Measurements from ENCODE around the gene UVRAG. TPM values are rescaled to one million over a fixed set of nuclear protein-coding genes. Genes with fewer than 3 reads are reported as not detected.
A peak's percentile ranks its signal among the peaks of the same experiment; 100 is the strongest.

UVRAG gene
- total and polyA plus RNA-seq, 2 donors from 2014 or later, result 7.2 to 27.9 TPM

DNA sequence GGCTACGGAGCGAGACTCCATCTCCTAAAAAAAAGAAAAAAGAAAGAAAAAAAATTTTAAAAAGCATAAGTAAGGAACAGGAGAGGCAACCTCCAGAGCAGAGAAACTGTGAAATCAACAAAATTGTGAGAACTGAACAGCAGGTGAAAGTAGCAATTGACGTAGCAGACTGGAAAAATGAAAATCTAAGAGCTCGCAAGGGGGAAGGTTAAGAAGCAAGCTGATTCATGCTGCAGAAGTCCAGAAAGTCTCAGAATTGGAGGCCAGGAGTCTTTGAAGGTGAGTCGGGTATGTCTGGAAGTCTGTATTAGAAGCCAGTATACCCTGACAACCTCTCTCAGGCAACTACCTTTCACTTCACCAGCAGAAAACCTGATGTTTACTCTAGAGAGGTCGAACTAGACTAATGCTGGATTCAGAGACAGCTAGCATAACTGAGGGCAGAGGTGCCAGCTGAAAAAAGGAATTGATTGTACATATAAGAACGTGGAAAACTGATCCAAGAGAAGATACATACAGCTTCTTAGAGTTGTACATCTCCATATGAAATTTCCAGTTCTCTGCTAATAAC is 229.8 kb downstream of the UVRAG start:
- Histone ChIP-seq H3K36me3 (ENCODE audit: control insufficient read depth in 2 of 3, insufficient read depth in 3 of 3, low read length in 3 of 3) (no peaks in the 10 kb centered on the region), H3K4me1 (ENCODE audit: control insufficient read depth in 2 of 3, insufficient read depth in 2 of 3, low read depth in 1 of 3, low read length in 3 of 3) (peaks cover 0 to 3% (median 0%) of the 10 kb centered on the region in 3 donors), H3K27ac (ENCODE audit: low read depth in 2 of 2, low read length in 2 of 2) (no peak overlapping the region), H3K27me3 (ENCODE audit: control insufficient read depth, insufficient read depth, low read length) (no peaks in the 10 kb centered on the region), H3K9ac (ENCODE audit: low read length in 3 of 3) (no peak overlapping the region), H3K9me3 (ENCODE audit: control insufficient read depth in 2 of 3, insufficient read depth in 1 of 3, low read length in 3 of 3) (no peaks in the 10 kb centered on the region), H3K4me3 (ENCODE audit: low read length in 3 of 3) (no peak overlapping the region)
- intact Hi-C loops (cut with DNase I), result no loop called here
- no peak for FAIRE-seq
- TF ChIP-seq, protein P1, sequence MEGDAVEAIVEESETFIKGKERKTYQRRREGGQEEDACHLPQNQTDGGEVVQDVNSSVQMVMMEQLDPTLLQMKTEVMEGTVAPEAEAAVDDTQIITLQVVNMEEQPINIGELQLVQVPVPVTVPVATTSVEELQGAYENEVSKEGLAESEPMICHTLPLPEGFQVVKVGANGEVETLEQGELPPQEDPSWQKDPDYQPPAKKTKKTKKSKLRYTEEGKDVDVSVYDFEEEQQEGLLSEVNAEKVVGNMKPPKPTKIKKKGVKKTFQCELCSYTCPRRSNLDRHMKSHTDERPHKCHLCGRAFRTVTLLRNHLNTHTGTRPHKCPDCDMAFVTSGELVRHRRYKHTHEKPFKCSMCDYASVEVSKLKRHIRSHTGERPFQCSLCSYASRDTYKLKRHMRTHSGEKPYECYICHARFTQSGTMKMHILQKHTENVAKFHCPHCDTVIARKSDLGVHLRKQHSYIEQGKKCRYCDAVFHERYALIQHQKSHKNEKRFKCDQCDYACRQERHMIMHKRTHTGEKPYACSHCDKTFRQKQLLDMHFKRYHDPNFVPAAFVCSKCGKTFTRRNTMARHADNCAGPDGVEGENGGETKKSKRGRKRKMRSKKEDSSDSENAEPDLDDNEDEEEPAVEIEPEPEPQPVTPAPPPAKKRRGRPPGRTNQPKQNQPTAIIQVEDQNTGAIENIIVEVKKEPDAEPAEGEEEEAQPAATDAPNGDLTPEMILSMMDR (IDR thresholded peaks at IDR 0.05; ENCODE audit: borderline replicate concordance, extremely low read depth, insufficient read depth), result no peak
- no peak for DNase-seq

DNA sequence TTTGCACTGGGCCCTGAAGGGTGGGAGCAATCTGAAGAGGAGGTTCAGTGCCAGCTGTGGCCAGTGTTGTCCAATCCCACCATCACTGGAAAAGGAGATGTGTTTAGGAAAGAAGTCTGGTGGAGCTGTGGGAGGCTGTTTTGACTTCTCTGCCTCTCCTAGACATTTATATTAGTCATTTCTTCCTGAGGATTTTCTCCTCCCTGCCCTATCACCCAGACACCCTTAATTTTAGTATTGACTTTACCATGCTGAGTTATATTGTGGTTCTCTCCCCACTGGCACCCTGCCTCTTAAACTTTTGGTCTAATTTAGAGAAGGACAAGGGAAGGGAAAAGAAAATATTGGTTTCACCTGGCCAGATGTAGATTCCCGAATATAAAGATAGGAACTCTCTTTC is 232.2 kb downstream of the UVRAG start:
- no peak for FAIRE-seq
- intact Hi-C loops (cut with DNase I), result no loop called here
- Histone ChIP-seq H3K4me3 (ENCODE audit: low read length in 3 of 3) (no peak overlapping the region), H3K9ac (ENCODE audit: low read length in 3 of 3) (no peak overlapping the region), H3K27ac (ENCODE audit: low read depth in 2 of 2, low read length in 2 of 2) (no peak overlapping the region), H3K36me3 (ENCODE audit: control insufficient read depth in 2 of 3, insufficient read depth in 3 of 3, low read length in 3 of 3) (no peaks in the 10 kb centered on the region), H3K9me3 (ENCODE audit: control insufficient read depth in 2 of 3, insufficient read depth in 1 of 3, low read length in 3 of 3) (no peaks in the 10 kb centered on the region), H3K27me3 (ENCODE audit: control insufficient read depth, insufficient read depth, low read length) (no peaks in the 10 kb centered on the region), H3K4me1 (ENCODE audit: control insufficient read depth in 2 of 3, insufficient read depth in 2 of 3, low read depth in 1 of 3, low read length in 3 of 3) (peaks cover 0 to 3% (median 0%) of the 10 kb centered on the region in 3 donors)
- TF ChIP-seq, protein P1 (IDR thresholded peaks at IDR 0.05; ENCODE audit: borderline replicate concordance, extremely low read depth, insufficient read depth), result no peak
- no peak for DNase-seq

DNA sequence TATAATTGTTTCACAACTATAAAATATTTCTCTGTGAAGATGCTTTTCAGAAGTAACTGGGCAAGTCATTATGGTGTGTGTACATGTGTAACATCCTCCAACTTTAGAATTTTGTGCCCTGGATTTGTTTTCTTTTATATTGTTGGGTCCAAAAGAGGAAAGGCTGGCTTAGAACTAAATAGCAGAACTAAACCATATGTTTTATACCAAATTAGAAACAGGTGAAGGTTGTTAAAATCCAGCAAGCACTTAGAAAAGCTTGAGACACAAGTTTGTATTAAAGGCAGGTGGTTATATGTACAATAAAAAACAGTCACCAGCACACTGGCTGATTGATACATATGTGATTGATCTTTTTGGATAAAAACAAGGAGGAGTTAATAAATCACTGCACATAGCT is 232.8 kb downstream of the UVRAG start:
- H3K9ac ChIP-seq (ENCODE audit: low read length in 3 of 3), result no peak overlapping the region
- DNase-seq, result no peak
- intact Hi-C loops (cut with DNase I), result no loop called here
- H3K36me3 ChIP-seq (ENCODE audit: control insufficient read depth in 2 of 3, insufficient read depth in 3 of 3, low read length in 3 of 3), result no peaks in the 10 kb centered on the region
- no peak overlapping the region for H3K27ac ChIP-seq (ENCODE audit: low read depth in 2 of 2, low read length in 2 of 2)
- H3K4me3 ChIP-seq (ENCODE audit: low read length in 3 of 3), result no peak overlapping the region
- FAIRE-seq, result no peak
- no peaks in the 10 kb centered on the region for H3K27me3 ChIP-seq (ENCODE audit: control insufficient read depth, insufficient read depth, low read length)
- no peaks in the 10 kb centered on the region for H3K9me3 ChIP-seq (ENCODE audit: control insufficient read depth in 2 of 3, insufficient read depth in 1 of 3, low read length in 3 of 3)
- H3K4me1 ChIP-seq (ENCODE audit: control insufficient read depth in 2 of 3, insufficient read depth in 2 of 3, low read depth in 1 of 3, low read length in 3 of 3), result peaks cover 0 to 3% (median 0%) of the 10 kb centered on the region in 3 donors
- TF ChIP-seq, protein P1 (IDR thresholded peaks at IDR 0.05; ENCODE audit: borderline replicate concordance, extremely low read depth, insufficient read depth), result no peak

DNA sequence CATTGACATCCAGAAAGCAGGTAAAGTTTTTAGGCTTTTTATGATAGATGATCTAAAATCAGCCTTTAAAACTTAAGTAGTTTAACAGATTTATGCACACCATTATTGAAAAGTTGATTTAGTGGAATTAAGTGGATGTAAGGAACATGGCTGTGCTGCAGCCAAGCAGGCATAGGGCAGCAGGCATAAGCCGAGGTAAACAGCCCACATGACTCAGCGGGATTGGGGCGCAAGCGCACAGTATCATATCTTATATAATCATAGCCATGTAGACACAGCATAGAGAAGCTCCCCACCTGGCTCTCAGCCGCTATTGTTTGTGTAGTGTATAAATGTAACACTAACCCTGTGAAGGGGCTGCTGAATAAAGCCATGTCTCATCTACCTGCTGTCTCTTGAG is 233.8 kb downstream of the UVRAG start:
- Histone ChIP-seq H3K4me3 (ENCODE audit: low read length in 3 of 3) (no peak overlapping the region), H3K27me3 (ENCODE audit: control insufficient read depth, insufficient read depth, low read length) (no peaks in the 10 kb centered on the region), H3K4me1 (ENCODE audit: control insufficient read depth in 2 of 3, insufficient read depth in 2 of 3, low read depth in 1 of 3, low read length in 3 of 3) (peaks cover 0 to 3% (median 0%) of the 10 kb centered on the region in 3 donors), H3K36me3 (ENCODE audit: control insufficient read depth in 2 of 3, insufficient read depth in 3 of 3, low read length in 3 of 3) (no peaks in the 10 kb centered on the region), H3K9me3 (ENCODE audit: control insufficient read depth in 2 of 3, insufficient read depth in 1 of 3, low read length in 3 of 3) (no peaks in the 10 kb centered on the region), H3K9ac (ENCODE audit: low read length in 3 of 3) (no peak overlapping the region), H3K27ac (ENCODE audit: low read depth in 2 of 2, low read length in 2 of 2) (no peak overlapping the region)
- no peak for FAIRE-seq
- DNase-seq, result peak in 2 of 5 donors; percentile 30 to 32
- TF ChIP-seq, protein P1 (IDR thresholded peaks at IDR 0.05; ENCODE audit: borderline replicate concordance, extremely low read depth, insufficient read depth), result no peak
- intact Hi-C loops (cut with DNase I), result no loop called here

Measured in kidney (tissue), 14 donors.